DMS53 (cell line): ENCODE data around the gene CARD11.

ENCODE experiments used
- DNase-seq: peaks from one replicate; lab custom pipeline; 2025; lab: John Stamatoyannopoulos, UW

The CARD11 gene

GRCh38 chr7:3020416-3020815 lies 23.3 kb downstream of the CARD11 start:
- DNase-seq, result no peak

DNA sequence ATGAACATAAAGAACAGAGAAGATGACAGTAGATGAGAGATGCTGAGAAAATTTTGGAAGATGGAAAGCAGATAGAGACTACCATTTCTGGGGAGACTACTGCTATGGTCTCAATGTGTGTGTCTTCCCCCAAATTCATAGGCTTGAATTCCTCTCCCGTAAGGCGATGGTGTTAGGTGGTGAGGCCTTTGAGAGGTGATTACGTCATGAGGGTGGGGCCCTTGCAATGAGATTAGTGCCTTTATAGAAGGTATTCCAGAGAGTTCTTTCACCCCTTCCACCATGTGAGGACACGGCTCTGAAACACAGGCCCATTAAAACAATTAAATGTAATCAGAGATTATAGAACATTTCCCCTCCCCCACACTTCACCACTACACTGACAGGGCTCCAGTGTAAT lies 23.9 kb downstream of the CARD11 start:
- no peak for DNase-seq

DNA sequence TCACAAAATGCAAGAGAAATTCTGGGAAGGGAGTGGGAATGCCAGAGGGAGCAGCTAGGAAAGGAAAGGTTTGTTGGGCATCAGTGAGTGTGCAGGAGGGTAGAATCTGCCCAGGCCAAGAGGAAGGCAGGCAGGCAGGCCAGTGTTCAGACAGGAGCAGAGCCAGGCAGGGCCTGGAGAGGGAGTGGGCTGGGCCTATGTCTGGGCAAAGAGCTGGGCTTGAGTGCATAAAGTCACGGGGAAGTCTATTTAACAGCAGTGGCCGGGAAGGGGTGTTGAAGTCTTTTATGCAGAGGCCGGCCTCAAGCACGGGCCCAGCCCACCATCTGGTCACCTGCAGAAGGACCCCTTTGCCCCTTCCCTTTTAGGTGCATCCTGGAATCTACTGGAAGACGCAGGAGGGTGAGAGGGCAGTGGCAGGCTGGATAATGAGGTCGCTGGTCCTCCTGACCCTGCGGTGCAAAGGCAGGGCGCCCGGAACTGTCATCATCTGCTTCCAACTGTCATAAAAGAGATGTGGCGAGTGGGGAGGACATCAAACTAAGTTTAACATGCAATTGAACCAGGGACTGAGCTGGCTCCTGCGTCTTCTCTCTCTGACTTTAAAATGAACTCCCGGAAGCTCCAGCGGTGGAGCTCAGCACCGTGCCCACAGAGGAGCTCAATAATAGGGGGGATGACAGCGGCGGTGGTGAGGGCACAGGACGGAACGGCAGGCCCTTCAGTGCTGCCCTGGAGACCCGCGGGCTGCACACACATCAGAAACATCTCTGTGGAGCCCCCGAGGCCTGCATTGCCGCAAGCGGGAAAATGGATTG lies 29.5 kb downstream of the CARD11 start:
- no peak for DNase-seq

DNA sequence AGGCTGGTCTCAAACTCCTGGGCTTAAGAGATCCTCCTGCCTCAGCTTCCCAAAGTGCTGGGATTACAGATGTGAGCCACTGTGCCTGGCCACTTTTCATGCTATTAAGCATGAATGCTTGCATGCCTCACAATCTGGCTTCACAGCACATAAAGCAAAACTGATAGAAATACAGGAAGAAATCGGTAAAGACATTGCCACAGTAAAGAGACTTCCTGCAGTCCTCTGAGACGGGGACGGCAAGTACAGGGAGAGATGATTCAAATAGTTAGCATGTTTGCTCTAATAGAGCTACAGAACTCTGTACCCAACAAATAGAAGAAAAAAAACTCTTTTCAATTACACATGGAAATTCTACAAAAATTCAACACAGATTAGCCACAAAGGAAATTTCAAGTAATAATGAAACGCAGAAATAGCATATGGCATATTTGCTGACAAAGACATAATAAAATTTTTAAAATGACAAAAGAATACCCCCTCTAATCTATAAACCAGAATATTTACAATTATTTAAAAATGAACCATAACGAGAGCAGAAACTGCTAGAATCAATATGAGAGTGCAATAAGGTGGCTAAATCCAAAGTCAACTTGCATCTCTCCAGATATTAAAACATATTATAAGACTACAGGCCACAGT lies 32.3 kb downstream of the CARD11 start:
- DNase-seq, result no peak

DNA sequence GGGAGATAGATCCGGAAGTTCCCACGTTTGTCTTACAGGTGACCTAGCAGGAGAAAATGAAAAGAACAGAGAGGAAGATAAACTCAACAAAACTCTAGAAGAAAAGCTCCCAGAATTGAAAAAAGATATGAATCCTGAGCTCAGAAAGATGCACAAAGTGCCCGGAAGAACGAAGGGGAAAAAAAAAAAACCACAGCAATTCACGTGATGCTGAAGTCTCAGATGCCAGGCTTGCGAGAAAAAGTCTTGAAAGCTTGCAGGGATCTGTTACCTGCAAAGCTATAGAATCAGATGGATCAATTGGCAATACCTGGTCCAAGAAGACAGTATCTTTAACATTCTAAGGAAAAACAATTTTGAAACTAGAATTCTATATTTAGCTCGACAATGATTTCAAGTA lies 33.5 kb downstream of the CARD11 start:
- DNase-seq, result no peak

- DNase-seq, result no peak
Observed at GRCh38 chr7:3009086-3009485, 34.6 kb downstream of the CARD11 start.

GRCh38 chr7:3008386-3008785 lies 35.3 kb downstream of the CARD11 start:
- no peak for DNase-seq

DNA sequence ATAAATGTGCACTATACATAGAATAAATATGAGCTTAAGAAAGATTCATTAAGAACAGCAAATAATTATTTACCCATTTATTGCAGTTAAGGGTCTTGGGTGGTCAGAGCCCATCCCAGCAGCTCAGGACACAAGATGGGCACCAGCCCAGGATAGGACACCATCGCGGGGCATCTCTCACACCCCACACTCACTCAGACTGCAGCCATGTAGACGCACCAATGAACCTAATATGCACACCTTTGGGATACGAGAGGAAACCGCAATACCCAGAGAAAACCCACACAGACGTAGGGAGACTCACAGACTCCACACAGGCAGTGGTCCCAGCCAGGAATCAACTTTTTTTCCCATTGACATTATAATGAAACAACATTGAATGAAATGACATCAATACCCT lies 36.0 kb downstream of the CARD11 start:
- no peak for DNase-seq

GRCh38 chr7:3005257-3005656 lies 38.4 kb downstream of the CARD11 start:
- no peak for DNase-seq

GRCh38 chr7:3003936-3004335 lies 39.7 kb downstream of the CARD11 start:
- DNase-seq, result no peak

DNA sequence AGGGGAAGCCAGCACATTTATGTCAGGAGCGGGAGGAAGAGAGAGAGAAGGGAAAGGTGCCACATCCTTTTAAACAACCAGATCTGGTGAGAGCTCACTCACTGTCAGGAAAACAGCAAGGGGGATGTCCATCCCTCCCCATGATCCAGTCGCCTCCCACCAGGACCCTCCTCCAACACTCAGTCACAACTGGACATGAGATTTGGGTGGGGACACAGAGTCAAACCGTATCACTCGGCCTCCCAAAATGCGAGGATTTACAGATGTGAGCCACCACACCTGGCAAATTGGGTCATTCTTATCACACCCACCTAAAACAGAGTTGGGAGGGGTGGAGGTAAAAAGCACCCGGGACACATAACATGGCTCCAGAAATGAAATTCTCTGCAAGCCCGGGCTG lies 41.0 kb downstream of the CARD11 start:
- DNase-seq, result no peak

DNA sequence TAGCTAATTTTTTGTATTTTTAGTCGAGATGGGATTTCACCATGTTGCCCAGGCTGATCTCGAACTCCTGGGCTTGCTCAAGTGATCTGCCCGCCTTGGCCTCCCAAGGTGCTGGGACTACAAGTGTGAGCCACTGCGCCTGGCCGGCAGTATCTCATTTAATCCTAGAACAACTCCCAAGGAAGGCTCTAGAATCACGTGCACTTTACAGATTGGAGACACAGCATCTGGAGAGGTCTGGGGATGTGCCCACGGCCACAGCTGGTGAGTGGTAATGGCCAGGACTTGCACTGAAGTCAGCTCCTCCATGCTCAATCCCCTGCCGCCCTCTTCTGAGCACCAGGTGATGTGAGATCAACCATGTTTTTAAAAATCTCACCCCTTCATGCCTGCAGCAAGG lies 43.1 kb downstream of the CARD11 start:
- no peak for DNase-seq

- no peak for DNase-seq
Observed at GRCh38 chr7:2999078-2999500, 44.6 kb downstream of the CARD11 start.

DNA sequence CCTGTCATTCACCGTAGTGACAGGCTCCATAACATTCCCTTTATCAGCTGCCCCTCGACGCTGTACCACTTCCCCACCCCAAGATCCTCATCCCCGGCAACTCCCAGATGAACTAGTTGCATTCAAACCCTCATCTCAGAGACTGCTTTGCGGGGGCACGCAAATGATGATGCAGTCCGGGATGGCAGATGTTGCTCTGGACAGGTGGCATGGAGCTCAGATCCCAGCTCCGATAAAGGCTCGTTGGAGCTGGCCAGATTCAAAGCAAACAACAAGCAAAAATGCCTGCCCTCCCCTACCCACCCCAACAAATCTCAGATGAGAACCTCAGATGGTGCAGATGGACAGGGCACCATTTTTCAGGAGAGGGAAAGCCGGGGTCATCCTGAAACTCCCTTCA lies 46.7 kb downstream of the CARD11 start:
- DNase-seq, result no peak

- DNase-seq, result no peak
Observed at GRCh38 chr7:2996141-2996540, 47.5 kb downstream of the CARD11 start.

- no peak for DNase-seq
Observed at GRCh38 chr7:2993868-2994267, 49.8 kb downstream of the CARD11 start.

DNA sequence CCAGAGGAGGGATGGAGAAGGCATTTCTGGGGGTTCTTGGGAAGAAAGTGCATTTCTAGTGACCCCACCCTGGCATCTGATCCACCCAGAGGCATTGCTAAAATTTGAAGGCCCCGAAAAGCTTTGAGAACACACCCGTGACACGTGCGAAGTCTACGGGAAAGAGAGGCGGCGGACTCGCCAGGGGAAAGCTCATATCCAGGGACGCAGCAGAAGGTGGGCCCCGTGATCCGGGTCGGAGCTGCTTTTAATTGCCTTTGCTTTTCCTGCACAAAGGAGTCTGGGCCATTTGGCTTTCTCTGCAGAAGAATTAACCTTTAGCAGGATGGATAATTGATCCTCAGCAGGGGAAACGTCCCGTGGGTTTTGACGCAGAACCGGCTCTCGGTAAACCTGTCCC lies 50.3 kb downstream of the CARD11 start:
- DNase-seq, result no peak

DNA sequence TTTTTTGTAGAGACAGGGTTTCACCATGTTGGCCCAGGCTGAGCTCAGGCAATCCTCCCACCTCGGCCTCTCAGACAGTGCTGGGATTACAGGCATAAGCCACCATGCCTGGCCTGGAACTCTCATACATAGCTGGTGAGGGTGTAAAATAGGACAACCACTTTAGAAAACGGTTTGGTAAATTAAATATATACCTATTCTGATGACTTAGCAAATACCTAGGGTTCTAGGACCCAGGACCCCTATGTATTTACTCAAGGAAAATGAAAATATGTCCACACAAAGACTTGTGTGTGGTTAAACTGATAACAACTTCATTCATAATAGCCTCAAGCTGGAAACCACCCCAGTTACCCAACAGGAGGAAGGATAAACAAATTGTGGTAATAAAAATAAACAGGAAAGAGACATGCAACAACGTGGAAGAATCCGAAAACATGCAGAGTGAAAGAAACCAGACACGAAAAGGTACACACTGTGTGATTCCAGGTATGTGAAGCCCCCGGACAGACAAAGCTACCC lies 52.7 kb downstream of the CARD11 start:
- no peak for DNase-seq

GRCh38 chr7:2986561-2986960 lies 57.1 kb downstream of the CARD11 start:
- DNase-seq, result no peak

- no peak for DNase-seq
Observed at GRCh38 chr7:2985866-2986265, 57.8 kb downstream of the CARD11 start.

- no peak for DNase-seq
Observed at GRCh38 chr7:2984091-2984490, 59.6 kb downstream of the CARD11 start.

- no peak for DNase-seq
Observed at GRCh38 chr7:2983586-2983985, 60.1 kb downstream of the CARD11 start.

GRCh38 chr7:2982831-2983230 lies 60.8 kb downstream of the CARD11 start:
- DNase-seq, result no peak

DNA sequence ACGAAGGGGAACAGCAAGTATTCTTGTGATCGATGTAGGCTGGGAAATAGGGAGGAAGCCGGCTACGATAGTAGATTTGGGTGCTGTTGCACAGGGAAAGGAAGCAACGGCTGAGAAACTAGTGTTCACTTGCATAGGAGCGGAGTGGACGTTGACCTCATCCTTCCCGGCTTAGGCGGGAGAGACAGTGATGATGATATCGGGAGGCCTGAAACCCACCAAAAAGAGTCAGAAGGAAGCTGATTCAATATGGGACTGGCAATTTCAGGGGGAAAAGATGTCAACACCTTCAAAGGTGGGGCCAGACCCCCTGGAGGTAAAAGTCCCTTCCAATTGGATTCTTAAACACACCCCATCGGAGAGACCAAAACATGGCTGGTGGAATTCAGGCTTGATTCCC lies 61.3 kb downstream of the CARD11 start:
- DNase-seq, result no peak
